ENCODE measurements around the gene AKR7A2.

Gene AKR7A2

GRCh38 chr1:19338323-19338762 is 26.4 kb upstream of the AKR7A2 start:
- no peaks in the 10 kb centered on the region for H3K27me3 ChIP-seq (ENCODE audit: low read length)
- no peak overlapping the region for H3K4me2 ChIP-seq (ENCODE audit: low read depth, low read length, poor library complexity, severe bottlenecking)
- H3K79me2 ChIP-seq (ENCODE audit: insufficient read depth, low read length) = no peaks in the 10 kb centered on the region
- H3K9me3 ChIP-seq (ENCODE audit: insufficient read depth, low read length) = no peaks in the 10 kb centered on the region
- H3F3A ChIP-seq (ENCODE audit: insufficient read depth) = no peaks in the 10 kb centered on the region
- H3K27ac ChIP-seq (ENCODE audit: low read depth, low read length) = no peak overlapping the region
- H3K4me3 ChIP-seq (ENCODE audit: insufficient read depth, low read length, poor library complexity, severe bottlenecking) = no peak overlapping the region
- no peaks in the 10 kb centered on the region for H3K36me3 ChIP-seq (ENCODE audit: low read length)
- H3K9me2 ChIP-seq (replicated peaks; ENCODE audit: insufficient read depth, low read length) = no peaks in the 10 kb centered on the region
- no peaks in the 10 kb centered on the region for H4K20me1 ChIP-seq (ENCODE audit: low read depth, low read length)
- H2AFZ ChIP-seq (ENCODE audit: low read depth, low read length, severe bottlenecking) = no peak overlapping the region
- TF ChIP-seq CTCF (IDR thresholded peaks at IDR 0.05; ENCODE audit: insufficient read depth, low read length, poor library complexity, severe bottlenecking) (no peak), EZH2phosphoT487 (conservative IDR thresholded peaks at IDR 0.05; ENCODE audit: low read length) (no peak)
- H3K9ac ChIP-seq (ENCODE audit: low read length) = no peak overlapping the region

DNA sequence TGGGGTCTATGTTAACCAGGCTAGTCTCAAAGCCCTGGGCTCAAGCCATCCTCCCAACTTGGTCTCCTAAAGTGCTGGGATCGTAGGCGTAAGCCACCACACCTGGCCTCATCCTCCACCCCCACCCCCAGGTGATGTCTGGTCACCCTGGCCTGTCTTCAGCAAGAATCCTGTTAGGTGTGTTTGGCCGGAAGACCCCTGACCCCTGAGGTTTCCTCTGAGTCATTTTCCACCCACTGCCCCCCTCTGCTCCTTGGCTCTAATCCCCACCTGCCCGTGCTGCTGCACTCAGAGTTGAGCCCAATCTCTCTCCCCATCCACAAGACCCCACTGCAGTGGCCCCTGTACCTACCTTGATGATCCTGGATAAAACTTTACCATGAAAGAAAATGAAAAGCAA is 25.3 kb upstream of the AKR7A2 start:
- H4K20me1 ChIP-seq (ENCODE audit: low read depth, low read length) = no peaks in the 10 kb centered on the region

GRCh38 chr1:19336543-19336942 is 24.6 kb upstream of the AKR7A2 start:
- Histone ChIP-seq H4K20me1 (ENCODE audit: low read depth, low read length) (no peaks in the 10 kb centered on the region), H3K36me3 (ENCODE audit: low read length) (no peaks in the 10 kb centered on the region), H2AFZ (ENCODE audit: low read depth, low read length, severe bottlenecking) (no peak overlapping the region), H3K4me3 (ENCODE audit: insufficient read depth, low read length, poor library complexity, severe bottlenecking) (no peak overlapping the region), H3K27me3 (ENCODE audit: low read length) (no peaks in the 10 kb centered on the region), H3K4me2 (ENCODE audit: low read depth, low read length, poor library complexity, severe bottlenecking) (no peak overlapping the region), H3K27ac (ENCODE audit: low read depth, low read length) (no peak overlapping the region), H3K79me2 (ENCODE audit: insufficient read depth, low read length) (no peaks in the 10 kb centered on the region), H3F3A (ENCODE audit: insufficient read depth) (no peaks in the 10 kb centered on the region), H3K9me2 (replicated peaks; ENCODE audit: insufficient read depth, low read length) (no peaks in the 10 kb centered on the region), H3K9ac (ENCODE audit: low read length) (no peak overlapping the region), H3K9me3 (ENCODE audit: insufficient read depth, low read length) (no peaks in the 10 kb centered on the region)
- TF ChIP-seq EZH2phosphoT487 (conservative IDR thresholded peaks at IDR 0.05; ENCODE audit: low read length) (no peak), CTCF (IDR thresholded peaks at IDR 0.05; ENCODE audit: insufficient read depth, low read length, poor library complexity, severe bottlenecking) (no peak)

More for the DNA sequence above, 25.3 kb upstream of the AKR7A2 start:
- Histone ChIP-seq H3K27me3 (ENCODE audit: low read length) (no peaks in the 10 kb centered on the region), H3F3A (ENCODE audit: insufficient read depth) (no peaks in the 10 kb centered on the region), H3K27ac (ENCODE audit: low read depth, low read length) (no peak overlapping the region), H3K4me3 (ENCODE audit: insufficient read depth, low read length, poor library complexity, severe bottlenecking) (no peak overlapping the region), H2AFZ (ENCODE audit: low read depth, low read length, severe bottlenecking) (no peak overlapping the region), H3K9me2 (replicated peaks; ENCODE audit: insufficient read depth, low read length) (no peaks in the 10 kb centered on the region), H3K79me2 (ENCODE audit: insufficient read depth, low read length) (no peaks in the 10 kb centered on the region), H3K4me2 (ENCODE audit: low read depth, low read length, poor library complexity, severe bottlenecking) (no peak overlapping the region), H3K36me3 (ENCODE audit: low read length) (no peaks in the 10 kb centered on the region), H3K9me3 (ENCODE audit: insufficient read depth, low read length) (no peaks in the 10 kb centered on the region), H3K9ac (ENCODE audit: low read length) (no peak overlapping the region)
- TF ChIP-seq CTCF (IDR thresholded peaks at IDR 0.05; ENCODE audit: insufficient read depth, low read length, poor library complexity, severe bottlenecking) (no peak), EZH2phosphoT487 (conservative IDR thresholded peaks at IDR 0.05; ENCODE audit: low read length) (no peak)
